Amygdala (tissue), 56 donors: ENCODE measurements around the gene IGSF22.
A peak's percentile ranks its signal among the peaks of the same experiment; 100 is the strongest.

ENCODE experiments used
- DNase-seq, 56 donors: peaks; one replicate each; lab custom pipeline; 2025; lab: John Stamatoyannopoulos, UW

Gene IGSF22

DNA sequence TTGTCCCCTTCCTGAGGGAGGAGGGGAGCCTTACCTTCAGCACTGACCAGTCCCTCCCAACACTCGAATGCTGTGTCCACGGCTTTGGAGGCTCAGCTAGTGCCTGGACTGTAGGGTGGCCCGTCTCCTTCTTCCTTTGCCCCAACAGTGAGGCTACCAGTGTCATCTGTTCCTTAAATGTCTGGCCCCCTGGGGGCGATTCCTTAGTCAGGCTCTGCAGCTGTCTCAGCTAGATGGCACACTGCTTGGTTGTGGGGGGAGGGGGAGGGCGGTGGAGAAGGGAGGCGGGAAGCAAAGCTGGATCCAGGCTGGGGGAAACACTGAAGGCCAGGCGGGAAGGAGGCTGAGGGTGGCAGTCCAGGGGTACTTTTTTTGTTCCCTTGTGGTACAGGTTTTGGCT lies at the start of gene IGSF22:
Gene IGSF22, minus strand, starts transcription at position 149 of the 400 bp plus-strand sequence. CDS start 1,952 bp downstream, outside the sequence.
- DNase-seq = no peak

DNA sequence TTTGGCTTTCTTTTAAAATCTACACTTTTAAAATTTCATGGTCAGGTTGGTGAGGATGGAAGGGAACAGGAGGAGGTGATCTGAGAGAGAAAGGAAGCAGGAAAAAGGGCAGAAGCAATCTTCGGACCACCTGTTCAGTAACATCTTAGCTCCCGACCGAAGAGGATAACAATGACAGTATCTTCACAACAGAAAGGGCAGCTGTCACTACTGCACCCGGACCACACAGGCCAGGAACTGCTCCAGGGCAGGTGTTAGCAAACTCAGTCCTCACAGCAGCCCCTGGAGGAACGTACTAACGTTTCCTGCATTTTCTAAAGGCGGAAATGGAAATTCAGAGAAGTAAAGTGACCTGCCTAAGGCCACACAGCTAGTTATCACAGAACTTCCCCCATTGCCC lies 48.8 kb upstream of the IGSF22 start:
- DNase-seq = no peak

DNA sequence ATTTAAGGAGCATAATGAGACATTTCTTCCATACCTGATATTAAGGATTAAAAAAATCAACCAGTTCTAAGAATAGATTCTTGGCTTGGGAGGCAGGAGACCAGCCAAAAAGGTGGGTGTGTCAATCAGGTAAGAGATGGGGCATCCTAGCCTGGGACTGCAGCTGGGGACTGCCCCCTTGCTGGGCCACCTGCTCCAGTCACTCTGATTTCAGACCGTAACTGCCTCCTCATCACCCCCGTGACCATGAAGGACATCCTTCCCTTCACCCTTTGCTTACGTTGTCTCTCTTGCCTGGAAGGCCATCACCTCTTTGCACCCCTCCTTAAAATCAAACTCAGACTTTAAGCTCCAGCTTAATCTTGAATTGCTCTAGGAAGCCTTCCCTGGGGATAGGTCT lies 47.7 kb upstream of the IGSF22 start:
- no peak for DNase-seq

DNA sequence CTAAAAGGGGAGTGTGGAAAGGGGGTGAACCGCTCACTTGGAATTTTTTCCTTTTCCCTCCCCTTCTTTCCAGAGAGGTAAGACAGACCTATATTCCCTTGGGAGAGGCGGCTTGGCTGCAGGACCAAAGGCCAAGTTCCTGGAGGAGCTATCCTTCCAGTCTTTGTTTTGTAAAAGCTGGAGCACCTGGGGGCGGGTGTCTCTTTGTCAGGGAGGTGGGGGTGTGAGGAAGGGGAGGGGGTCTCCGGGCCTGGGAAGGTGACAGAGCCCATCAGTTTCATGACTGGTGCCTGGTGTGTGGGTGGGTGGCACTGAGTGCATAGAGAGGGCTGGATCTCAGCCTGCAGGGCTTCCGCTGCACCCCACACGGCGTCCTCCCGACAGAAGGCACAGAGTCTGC lies 47.1 kb upstream of the IGSF22 start:
- no peak for DNase-seq

DNA sequence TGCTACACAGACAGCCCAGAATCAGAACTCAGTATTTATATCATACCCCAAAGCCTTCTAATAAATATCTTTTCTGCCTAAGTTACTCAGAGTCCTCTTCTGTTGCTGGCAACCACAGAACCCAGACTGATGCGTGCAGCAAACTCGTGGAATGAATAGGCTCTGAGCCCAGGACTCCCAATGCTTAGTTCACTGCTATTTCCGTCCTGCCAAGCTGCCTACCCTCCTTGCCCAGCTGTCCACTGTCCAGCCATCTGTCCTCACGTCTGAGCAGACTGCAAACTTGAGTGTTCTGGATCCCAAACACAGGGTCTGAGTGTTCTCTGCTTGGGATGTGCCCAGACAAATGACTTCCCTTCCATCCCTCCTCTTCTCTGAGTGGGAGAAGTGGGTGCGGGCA lies 46.2 kb upstream of the IGSF22 start:
- DNase-seq = peak in 9 of 56 donors; percentile 12 to 48 (median 23)

DNA sequence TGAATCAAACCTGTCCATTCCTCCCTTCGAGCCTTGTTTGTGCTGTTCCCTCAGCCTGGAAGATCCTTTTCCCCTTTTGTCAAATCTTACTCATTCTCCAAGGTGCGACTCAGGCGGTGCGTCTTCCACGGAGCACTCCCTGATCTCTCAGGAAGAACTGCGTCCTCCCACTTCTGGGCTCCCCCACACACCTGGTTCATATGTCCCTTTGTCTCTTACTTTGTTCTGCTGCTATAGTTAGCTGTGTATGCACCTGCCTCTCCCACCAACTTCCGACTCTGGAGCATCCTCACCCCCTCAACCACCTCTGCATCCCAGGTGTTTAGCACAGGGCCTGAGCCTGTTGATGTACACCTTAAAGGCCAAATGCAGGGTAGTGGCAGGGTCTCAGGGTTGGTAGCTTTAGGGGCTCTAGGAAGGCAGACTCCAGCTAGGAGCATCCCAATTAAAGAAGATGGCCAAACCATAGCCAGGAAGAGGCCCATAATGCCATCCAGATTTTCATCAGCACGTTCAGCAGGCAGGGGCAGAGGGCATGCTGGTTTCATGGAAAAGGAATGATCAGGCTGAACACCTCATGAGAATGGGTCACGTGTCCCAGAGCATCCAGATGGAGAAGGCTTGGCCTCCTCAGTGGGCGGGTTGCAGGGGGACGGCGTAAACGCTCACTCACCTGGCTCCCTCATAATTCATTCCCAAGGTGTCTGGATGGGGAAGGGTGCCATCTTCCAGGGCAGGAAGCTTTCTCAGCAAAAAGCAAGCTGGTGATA lies 45.5 kb upstream of the IGSF22 start:
- DNase-seq = no peak

DNA sequence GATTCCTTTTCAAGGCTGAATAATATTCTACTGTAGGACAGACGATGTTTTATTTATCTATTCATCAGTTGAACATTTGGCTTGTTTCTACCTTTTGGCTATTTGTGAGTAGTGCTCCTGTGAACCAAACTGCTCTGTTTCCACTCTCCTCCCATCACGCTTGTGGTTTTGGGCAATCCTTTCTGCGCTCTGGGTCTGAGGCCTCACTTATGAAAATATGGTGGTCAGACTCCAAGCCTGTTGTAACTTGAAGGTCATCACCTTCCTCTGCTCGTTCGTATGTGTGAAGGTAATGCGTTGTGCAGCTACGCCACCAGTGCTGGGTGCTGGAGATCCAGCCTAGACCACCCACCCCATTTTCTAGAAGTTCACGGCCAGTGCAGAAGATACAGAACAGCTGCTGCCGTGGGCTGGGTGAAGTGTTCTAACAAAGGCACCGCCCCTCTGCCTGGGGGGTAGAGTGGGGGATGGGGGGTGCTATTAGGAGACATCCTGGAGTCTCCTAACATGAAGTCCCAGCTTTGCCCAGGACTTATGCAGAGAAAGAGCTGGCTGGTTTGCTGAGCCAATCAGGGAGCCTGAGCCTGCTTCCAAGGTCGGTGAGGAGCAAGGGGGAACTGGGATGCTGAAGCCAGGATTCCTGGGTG lies 44.6 kb upstream of the IGSF22 start:
- DNase-seq = no peak

DNA sequence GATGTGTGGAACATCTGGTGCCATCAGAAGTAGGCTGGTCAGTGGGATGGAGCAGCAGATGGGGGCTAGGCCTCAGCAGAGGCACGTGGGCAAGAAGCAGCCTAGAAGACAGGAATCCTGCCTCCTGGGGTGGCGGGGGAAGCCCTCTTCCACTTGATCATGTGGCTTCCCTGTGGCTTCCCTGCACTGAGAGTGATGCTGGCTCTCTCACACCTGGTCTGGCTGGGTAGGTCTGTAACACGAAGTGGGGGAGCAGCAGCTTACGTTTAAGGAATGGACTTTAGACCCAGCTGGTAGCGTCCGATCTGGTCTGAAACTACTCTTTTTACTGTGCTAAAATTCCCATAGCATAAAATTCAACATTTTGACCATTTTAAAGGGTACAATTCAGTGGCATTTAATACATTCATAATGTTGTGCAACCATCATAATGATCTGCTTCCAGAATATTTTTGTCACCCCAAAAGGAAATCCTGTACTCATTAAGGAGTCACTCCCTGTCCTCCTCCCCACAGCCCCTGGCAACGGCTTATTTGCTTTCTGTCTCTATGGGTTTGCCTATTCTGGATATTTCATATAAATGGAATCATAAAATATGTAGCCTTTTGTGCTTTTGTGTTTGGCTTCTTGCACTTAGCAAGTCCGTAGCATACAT lies 43.9 kb upstream of the IGSF22 start:
- DNase-seq = peak in 1 of 56 donors; percentile 12

DNA sequence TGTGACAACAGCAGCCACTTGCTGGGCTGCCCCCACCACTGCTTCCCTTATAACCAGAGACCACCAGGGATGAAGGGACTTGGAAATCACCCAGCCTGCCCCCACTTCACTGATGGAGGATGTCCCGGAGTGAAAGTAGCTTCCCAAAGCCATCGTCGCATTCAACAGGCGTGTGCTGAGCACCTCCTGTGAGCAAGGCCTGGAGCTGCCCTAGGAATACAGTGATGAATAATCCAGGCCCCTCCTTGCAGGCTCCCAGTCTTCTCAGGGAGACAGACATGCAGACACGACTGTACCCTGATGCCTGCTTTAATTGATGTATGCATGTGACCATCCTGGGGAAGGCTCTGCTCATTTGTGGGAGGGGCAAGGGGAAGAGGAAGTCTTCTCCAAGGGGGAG lies 43.0 kb upstream of the IGSF22 start:
- no peak for DNase-seq

DNA sequence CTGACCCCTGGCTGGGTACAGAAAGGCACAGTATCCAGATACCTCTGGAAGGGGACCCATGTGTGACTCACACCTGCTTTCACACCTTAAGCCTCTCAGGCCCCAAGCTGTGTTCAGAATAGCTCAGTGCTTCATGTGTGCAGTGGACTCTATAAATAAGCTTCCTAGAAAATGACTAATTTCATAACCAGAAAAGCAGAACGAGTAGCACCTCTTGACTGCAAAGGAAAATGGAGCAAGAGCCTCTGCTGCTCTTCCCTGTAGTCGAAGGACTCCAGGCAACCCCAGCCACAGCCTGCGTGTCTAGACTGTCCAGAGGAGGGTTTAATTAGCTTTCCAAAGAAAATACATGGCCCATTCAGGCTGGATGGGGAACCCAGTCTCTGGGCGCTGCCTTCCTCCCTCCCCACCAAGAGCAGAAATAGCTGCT lies 42.5 kb upstream of the IGSF22 start:
- DNase-seq = peak in 6 of 56 donors; percentile 16 to 53 (median 31)

DNA sequence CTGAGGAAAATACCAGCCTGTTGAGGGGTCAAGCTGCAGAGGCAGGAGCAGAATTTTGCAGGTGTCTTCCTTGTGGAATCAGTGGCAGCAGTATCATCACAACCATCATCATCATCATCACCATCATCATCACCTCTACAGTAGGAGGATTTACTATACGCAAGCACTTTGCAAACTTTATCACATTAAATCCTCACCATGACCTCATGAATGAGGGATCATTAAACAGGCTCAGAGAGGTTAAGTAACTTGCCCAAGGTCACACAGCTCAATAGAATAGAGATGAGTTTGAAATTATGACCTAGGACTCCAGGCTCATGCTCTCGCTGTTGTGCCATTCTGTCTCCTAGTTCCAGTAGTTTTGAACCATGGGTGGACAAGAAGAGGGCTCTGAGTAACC lies 40.0 kb upstream of the IGSF22 start:
- no peak for DNase-seq

DNA sequence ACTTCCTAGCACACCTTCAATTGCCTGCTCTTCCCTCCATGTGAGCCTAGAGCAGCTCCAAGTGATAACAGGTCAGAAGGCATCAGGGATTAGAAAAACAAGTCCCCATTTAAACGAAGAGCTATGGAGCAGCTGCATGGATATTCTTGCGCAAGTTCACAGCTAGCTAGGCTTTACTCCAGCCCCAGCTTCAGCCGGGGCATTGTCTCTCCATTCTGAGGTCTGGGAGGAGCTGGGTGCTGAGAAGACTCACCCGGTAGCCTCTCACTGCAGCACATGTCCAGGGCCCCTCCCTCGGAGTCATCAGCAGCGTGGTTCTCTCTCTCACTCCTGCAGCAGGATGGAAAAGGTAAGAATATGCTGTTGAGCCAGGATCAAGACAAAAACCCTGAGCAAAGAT lies 39.6 kb upstream of the IGSF22 start:
- no peak for DNase-seq

DNA sequence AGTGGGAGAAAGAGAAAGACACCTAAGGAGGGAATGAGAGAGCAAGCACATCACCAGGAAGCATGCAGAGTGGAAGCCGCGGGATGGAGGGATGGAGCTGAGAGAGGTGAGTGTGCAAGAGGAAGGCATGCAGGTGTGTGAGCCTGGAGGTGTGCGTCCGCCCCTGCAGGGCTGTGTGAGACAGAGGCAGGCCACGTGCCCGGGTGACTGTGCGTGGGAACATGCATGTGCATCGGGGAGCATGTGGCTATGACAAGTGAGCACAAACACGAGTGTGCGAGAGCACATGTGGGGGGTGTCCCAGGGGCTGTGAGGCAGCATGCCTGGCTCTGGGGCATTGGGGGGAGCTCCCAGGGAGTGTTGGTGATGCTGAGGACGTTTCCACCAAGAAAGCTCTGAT lies 35.8 kb upstream of the IGSF22 start:
- no peak for DNase-seq

DNA sequence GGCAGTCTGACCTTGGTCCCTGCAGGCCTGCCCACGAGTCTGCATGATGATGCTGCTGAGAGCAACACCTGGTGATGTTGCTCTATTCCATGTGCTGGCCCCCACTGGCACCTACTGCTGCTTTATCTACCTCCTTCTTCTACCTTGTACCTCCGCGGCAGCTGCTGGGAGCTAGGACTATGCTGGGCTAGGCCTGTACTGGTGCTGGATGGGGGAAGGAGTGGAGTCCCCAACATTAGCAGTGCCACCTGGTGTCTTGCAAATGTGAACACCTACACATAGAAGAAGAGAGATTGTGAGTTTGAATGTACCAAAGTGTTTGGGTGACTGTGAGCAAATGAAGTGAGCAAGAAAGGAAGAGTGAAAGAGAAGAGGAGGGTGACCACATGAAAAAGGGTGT lies 35.2 kb upstream of the IGSF22 start:
- no peak for DNase-seq

DNA sequence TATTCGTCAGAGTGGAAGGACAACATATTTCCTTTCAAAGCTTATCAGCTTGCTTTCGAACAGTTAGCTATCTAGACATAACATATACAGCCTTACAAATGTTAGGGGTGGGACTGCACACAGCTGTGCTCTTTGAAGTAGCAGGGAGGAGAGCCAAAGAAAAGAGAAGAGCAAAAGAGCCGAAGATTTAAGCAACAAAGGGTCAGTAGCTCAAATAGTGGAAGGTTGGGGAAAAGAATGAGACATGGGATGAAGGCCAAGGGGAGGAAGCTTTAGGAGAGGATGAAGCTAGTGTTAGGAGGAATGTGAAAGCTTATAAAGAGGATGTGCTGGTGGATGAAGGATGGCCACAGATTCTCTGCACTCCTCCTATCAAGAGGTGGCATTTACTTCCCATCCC lies 31.8 kb upstream of the IGSF22 start:
- no peak for DNase-seq

DNA sequence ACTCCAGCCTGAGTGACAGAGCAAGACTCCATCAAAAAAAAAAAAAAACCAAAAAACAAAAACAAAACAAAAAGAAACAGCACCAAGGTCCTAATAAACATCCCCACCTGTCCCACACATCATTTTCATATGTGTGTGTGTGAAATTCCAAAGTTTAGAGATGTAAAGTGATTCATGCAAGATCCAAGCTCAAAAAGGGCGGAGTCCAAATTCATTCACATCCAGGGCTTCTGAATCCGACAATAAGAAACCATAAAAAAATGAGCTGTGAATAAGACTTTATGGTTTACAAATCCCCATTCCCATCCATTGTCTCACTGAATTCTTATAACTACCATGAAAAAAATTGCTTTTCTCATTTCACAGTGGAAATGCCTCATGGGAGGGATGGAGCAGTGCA lies 30.9 kb upstream of the IGSF22 start:
- no peak for DNase-seq

DNA sequence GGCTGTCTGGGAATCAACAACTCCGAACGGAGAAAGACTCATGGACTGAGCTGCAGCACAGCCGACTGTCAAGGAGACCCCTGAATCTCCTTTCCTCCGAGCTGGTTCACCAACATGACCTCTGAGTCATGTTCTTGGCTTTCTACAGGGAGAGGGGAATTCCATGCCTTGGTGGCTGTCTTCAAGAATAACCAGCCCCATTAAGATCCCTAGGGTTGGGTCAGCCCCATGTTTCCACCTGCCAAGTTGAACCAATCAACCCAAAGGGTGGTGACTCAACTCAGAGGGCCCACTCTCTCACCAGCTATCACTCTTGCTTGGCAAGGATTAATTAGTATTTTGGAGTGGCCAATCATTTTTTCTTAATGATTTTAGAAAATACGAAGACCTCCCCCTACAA lies 28.3 kb upstream of the IGSF22 start:
- no peak for DNase-seq

DNA sequence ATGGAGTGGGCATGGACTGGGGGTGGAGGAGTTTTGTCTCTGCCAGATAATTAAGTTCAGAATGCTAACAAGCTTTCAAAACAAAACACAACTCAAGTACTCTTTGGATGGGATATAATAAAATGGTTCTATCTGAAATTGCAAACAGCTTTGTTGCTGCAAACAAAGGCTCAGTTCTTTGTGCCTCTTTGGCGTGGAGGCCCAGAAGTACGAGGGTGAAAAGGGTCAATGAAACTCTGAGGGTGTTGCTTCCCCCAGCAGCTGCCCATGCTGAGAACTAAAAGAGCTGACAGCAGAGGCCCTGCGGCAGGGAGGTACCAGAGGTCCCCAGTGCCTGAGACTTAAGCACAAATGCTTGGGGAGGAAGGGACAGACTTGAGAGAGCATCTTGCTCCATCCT lies 26.5 kb upstream of the IGSF22 start:
- DNase-seq = peak in 3 of 56 donors; percentile 14 to 15 (median 14)

DNA sequence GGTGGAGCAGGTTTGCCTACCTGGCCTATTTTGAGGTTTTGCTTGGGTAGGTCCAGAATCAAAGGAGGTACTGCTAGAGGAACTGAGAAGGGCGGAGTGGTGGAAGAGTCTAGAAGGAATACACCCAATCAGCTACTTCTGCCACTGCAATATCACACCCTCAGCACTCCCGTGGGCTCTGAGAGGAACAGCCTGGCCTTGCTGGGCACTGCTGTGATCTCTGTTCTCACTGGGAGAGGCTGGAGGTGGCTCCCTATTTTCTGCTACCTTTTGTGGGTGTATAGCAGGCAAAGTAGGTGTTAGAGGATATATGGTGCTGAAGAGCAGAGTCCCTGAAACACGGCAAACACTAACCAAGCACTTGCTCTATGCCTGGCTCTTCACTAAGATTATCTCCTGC lies 25.0 kb upstream of the IGSF22 start:
- no peak for DNase-seq

DNA sequence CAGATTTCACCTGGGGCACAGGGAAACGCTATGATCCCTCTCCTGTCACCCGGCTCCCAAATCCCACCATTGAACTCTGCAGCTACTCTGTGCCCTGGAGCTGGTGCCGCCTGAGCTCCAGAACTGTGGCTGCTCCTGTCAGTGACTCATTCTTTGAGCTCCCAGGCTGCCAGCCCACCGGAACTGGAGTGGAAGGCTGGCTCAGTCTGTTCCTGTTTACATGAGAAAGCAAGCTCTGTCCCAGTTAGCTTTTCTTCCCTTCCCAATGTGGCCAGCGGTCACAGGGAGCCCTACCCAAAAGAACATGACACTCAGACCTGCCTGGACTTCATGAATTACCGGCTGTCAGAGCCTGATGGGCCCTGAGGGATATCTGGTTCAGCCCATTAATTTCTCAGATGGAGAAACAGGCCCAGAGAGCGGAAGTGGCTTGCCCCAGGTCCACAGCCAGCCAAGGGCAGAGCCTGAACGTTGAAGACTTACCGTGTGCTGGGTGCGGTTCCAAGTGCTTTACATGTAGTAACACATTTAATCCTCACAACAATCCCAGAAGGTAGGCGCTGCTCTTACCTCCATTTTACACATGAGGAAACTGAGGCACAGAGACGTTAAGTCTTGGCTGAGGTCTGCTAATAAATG lies 23.8 kb upstream of the IGSF22 start:
- peak in 37 of 56 donors; percentile 14 to 72 (median 49) for DNase-seq

DNA sequence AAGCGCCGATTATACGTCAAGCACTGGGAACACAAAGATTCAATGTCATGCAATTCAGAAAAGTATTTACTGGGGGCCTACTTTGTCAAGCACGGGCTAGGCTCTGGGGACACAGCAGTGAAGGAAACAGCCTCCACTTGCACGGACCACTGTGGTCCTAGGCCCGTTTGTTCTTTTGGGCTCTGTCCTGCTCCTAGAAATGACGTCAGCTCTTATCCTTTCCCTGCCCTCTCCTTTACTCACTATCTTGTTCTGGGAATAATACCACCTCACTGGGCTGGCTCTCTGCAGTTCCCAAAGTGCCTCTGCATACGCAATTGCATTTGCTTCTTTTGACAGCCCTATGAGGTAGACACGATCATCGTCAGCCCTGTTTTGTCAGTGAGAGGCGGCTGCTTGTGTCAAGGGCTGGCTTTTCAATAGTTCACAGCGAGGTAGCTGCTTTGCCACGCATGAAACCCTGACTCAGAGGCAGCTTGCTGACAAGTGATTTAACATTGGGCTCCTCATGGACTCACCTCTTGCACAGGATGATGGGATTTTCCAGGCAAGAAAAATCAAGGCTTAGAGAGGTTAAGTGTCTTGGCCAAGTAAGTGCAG lies 22.9 kb upstream of the IGSF22 start:
- DNase-seq = no peak
